Stimulated activated CD4-positive, alpha-beta T cell treated with anti-CD3 and anti-CD28 coated beads, Interleukin-2, amount 100 ng/mL, for 48 hours (primary cell): Measurements from ENCODE around the gene SERINC3.

Source experiments
- DNase-seq, 2 donors: peaks; one replicate each; pipeline ENCODE4 v3.0.0-alpha.2; 2020

SERINC3 gene

GRCh38 chr20:44532259-44532980, 10.6 kb upstream of the SERINC3 start:
- DNase-seq: no peak

- DNase-seq: no peak
Observed at GRCh38 chr20:44528309-44528708, 6.4 kb upstream of the SERINC3 start.

GRCh38 chr20:44527716-44528199, 5.9 kb upstream of the SERINC3 start:
- no peak for DNase-seq

- DNase-seq: no peak
Observed at GRCh38 chr20:44526129-44526528, 4.3 kb upstream of the SERINC3 start.

- DNase-seq: no peak
Observed at GRCh38 chr20:44523746-44524145, 1.9 kb upstream of the SERINC3 start.

- DNase-seq: no peak
Observed at GRCh38 chr20:44522841-44523240, 971 bp upstream of the SERINC3 start.

- DNase-seq: no peak
Observed at GRCh38 chr20:44520881-44521280, 989 bp downstream of the SERINC3 start.

- no peak for DNase-seq
Observed at GRCh38 chr20:44518248-44518647, 3.6 kb downstream of the SERINC3 start.

GRCh38 chr20:44517454-44517853, 4.4 kb downstream of the SERINC3 start:
- no peak for DNase-seq

GRCh38 chr20:44516491-44516890, 5.4 kb downstream of the SERINC3 start:
- DNase-seq: no peak

GRCh38 chr20:44513871-44514270, 8.0 kb downstream of the SERINC3 start:
- DNase-seq: no peak

- no peak for DNase-seq
Observed at GRCh38 chr20:44509762-44510161, 12.1 kb downstream of the SERINC3 start.

GRCh38 chr20:44504402-44505307, 17.2 kb downstream of the SERINC3 start:
- DNase-seq: no peak

GRCh38 chr20:44502968-44503367, 18.9 kb downstream of the SERINC3 start:
- no peak for DNase-seq

GRCh38 chr20:44501448-44501847, 20.4 kb downstream of the SERINC3 start:
- no peak for DNase-seq

- DNase-seq: no peak
Observed at GRCh38 chr20:44500221-44500620, 21.6 kb downstream of the SERINC3 start.

- no peak for DNase-seq
Observed at GRCh38 chr20:44497761-44498160, 24.1 kb downstream of the SERINC3 start.

- DNase-seq: peak; percentile 28 to 34
Observed at GRCh38 chr20:44496976-44497375, 24.9 kb downstream of the SERINC3 start.

- no peak for DNase-seq
Observed at GRCh38 chr20:44495802-44496481, 25.9 kb downstream of the SERINC3 start.

- DNase-seq: no peak
Observed at GRCh38 chr20:44495257-44495656, 26.6 kb downstream of the SERINC3 start.

GRCh38 chr20:44494681-44495080, 27.2 kb downstream of the SERINC3 start:
- no peak for DNase-seq

GRCh38 chr20:44494266-44494665, 27.6 kb downstream of the SERINC3 start:
- no peak for DNase-seq

- no peak for DNase-seq
Observed at GRCh38 chr20:44491635-44492395, 30.1 kb downstream of the SERINC3 start.
